ENCODE measurements around the gene UBLCP1.

GRCh38 chr5:159322180-159322579 lies 59.1 kb downstream of the UBLCP1 start:
- TF ChIP-seq GATA2 (IDR thresholded peaks at IDR 0.05; ENCODE audit: low read depth, low read length) (no peak), GATA3 (IDR thresholded peaks at IDR 0.05; ENCODE audit: low read depth, low read length) (no peak)
